Stimulated activated CD4-positive, alpha-beta T cell treated with anti-CD3 and anti-CD28 coated beads, Interleukin-15, amount 100 ng/mL, for 48 hours (primary cell): ENCODE measurements around the gene LRP3.
"Not testable (repeated sequence)": the region's sequence is repeated elsewhere in the genome, so short reads cannot be mapped to it uniquely, and the experiment has no call there.

Experiments
- DNase-seq, 2 donors: peaks; one replicate each; pipeline ENCODE4 v3.0.0-alpha.2; 2020; ENCODE audit warnings: low read depth in 2 of 2

The LRP3 gene

GRCh38 chr19:33216198-33216830 lies 22.2 kb downstream of the LRP3 start:
- no peak for DNase-seq

GRCh38 chr19:33217881-33218280 lies 23.8 kb downstream of the LRP3 start:
- no peak for DNase-seq

- DNase-seq = no peak
These were observed 25.2 kb downstream of the LRP3 start for GRCh38 chr19:33219261-33219815.

DNA sequence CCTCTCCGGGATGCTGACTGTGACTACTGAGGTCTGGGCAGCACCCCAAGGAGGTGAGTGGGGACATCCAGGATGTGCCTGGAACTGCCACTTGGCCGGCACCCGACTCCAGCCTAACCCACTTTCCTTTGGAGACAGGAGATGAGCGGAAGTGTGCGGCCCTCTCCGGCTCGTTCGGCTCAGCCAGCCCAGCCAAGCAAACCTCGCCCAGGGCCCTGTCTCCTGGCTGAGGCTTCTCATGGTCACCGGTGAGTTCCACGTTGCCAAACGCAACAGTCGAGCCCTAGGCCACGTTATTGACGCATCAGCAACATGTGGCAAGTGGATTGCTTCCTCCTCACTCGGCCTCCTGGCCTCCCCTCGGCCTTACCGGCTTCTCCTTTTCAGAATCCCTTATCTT lies 26.0 kb downstream of the LRP3 start:
- no peak for DNase-seq

DNA sequence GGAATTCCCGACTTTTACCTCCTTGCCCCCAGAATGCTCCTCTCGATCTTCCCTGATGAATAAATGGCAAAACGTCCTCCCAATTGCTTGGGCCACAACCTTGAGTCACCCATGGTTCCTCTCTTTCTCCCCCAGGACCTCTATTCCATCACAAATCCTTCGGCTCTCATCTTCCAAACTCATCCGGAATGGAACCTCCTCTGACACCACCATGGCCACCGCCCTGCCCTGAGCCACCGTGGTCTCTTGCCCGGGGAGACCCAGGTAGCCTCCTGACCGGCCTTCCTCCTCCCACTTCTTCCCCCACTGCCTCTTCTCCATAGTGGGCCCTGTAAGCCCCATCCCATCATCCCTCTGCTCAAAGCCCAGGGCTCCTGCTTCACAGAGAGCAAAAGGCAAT lies 26.6 kb downstream of the LRP3 start:
- DNase-seq = no peak

DNA sequence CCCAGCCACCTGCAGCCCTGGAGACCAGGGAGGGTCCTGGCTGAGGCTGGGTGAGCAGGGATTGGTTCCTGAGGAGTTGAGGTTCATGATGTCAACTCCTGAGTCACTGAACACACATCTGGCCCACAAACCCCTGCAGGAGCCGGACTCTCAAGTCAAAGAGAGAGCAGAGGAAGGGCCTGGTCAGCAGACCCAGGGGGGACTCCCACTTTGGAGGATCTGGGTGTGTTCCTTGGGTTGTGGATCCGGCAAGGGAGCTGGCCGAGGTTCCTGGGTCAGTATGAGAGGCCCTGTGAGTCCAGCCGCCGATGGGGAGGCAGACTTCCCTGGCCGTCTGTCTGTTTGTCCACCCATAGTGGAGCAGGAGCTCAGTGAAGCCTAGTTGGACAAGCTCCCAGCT lies 27.5 kb downstream of the LRP3 start:
- no peak for DNase-seq

- not testable (repeated sequence) for DNase-seq
These were observed 28.1 kb downstream of the LRP3 start for GRCh38 chr19:33222255-33222654.

DNA sequence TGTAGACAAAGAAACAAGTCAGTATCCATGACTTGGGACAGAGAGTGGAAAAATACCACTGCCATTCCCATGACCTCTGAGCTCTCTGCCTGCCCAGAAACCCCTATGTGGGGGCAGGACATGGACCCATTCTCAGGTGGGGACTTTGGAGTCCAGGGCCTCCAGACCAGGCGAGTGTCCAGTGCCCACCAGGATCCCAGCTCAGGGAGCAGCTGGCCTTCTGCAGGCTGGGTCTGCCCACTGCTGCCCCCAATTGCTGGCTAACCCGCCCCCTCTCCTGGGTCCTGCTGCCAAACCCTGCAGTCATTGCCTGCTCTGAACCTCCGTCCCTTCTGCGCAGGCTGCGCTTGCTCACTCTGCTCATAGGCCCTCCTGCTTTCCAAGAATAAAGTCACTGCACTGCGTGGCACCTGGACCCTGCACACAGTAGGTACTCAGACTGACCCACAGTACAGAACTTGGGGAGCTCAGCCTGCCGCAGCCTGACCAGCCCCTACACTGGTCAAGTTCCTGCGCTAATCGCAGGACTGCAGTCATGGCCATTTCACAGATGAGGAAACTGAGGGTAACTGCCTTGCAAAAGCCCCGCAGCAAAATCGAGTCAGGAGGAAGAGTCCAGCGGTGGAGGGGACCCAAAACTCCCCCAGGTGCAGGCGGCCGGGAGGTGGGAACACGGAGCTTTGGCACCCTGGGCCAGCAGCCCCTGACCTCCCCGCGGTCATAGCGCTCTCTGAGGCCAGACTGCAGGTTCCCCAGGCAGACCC lies 30.7 kb downstream of the LRP3 start:
- no peak for DNase-seq

- DNase-seq = no peak
These were observed 31.4 kb downstream of the LRP3 start, which contains the start of gene SLC7A10 for GRCh38 chr19:33225458-33225926. Gene SLC7A10, minus strand, starts transcription at chr19:33225850. Its CDS starts 147 bp downstream, at chr19:33225703.

GRCh38 chr19:33226550-33227241 lies 32.6 kb downstream of the LRP3 start:
- no peak for DNase-seq

GRCh38 chr19:33227242-33227650 lies 33.1 kb downstream of the LRP3 start:
- no peak for DNase-seq

- no peak for DNase-seq
These were observed 33.9 kb downstream of the LRP3 start for GRCh38 chr19:33227870-33228599.

DNA sequence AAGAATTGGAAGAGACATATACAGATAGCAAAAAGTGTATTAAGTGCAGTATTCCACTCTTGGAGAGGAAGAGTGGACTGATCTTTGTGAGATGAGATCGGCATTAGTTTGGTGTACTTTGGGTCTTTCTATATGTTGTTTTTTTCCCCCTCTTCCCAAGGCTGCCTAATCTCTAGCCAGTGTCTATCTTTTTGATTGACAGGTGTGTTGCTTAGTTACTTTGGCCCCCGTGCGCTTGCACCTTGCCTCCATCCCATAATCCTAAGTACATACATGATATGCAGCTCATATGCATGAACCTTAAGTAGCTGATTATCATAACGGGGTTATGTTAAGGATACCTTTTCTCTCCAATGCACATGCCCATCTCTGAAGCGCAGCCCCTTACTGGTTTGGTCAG lies 35.8 kb downstream of the LRP3 start:
- no peak for DNase-seq

- DNase-seq = no peak
These were observed 37.4 kb downstream of the LRP3 start for GRCh38 chr19:33231511-33231910.

- DNase-seq = no peak
These were observed 38.5 kb downstream of the LRP3 start for GRCh38 chr19:33232656-33233055.

DNA sequence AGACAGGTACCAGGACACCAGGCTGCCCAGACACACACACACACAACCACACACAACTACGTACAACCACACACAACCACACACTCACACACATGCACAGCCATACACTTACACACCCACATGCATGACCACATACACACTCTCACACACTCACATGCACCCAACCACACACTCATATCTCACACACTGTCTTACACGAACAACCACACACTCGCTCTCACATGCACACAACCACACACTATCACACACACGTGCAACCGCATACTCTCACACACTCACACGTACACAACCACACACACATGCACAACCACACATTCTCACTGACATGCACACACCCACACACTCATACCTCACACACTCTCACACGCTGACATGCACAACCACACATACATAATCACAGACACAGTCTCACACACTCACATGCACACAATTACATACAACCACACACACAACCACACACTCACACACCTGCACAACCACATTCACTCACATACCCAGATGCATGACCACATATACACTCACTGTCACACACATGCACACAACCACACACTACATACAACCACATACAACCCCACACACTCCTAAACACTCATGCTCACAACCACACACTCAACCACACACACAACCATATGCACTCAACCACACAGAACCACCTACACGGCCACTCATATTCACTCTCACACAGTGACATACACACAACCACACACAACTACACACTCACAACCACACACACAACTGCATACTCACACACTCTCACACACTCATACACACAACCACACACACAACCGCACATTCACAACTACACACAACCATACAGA lies 39.1 kb downstream of the LRP3 start:
- no peak for DNase-seq

DNA sequence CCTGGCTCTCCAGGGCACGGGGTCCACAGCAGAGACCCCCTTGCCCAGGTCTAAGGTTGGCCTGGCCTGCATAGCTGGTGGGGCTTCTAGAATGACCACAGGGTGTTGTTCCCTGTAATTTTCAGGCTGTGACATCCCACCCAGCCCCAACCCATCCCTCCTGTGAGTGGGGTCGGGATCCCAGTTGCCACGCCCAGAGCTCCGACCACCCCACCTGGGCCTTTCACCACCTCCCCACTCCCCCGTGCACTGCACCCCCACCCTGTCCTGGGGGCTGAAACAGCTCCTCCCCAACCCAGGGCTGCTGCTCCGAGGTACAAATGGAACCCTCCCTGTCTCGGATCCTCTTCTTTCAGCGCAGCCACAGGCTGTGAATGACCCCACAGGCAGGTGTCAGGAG lies 40.0 kb downstream of the LRP3 start:
- no peak for DNase-seq

GRCh38 chr19:33234736-33235135 lies 40.6 kb downstream of the LRP3 start:
- no peak for DNase-seq

DNA sequence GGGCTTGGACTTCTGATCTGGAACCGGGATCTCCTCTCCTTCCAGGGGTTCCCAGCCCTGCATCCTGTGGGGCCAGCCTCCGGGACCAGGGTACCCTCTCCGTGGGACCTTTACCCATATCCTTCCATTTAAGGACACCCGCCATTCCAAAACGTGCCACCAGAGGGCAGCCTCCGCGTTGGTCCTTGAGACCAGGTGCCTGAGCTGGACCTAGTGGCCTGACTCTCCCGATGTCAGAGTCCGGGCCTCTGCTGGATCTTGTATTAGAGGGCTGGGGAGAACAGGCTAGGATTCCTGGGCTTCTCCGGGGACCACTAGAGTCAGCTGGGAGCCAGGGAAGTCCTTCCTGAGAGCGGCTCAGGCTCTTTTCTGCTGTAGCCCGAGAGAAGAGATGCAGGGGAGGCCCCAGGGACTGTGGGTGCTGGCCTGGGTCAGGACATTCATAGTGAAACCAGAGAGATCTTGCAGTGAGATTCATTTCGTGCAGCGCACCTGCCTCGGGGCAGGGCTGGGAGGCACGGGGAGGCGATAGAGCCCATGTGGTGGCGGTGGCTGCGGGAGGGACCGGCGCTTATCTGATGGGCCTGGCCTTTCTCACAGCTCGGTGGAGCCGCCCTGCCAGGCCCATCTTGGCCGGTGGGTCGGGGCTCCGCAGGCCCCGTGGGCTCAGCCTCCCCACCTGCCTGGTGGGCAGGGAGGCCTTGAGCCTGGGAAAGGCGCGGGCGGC lies 41.3 kb downstream of the LRP3 start:
- peak; percentile 43 to 66 for DNase-seq

DNA sequence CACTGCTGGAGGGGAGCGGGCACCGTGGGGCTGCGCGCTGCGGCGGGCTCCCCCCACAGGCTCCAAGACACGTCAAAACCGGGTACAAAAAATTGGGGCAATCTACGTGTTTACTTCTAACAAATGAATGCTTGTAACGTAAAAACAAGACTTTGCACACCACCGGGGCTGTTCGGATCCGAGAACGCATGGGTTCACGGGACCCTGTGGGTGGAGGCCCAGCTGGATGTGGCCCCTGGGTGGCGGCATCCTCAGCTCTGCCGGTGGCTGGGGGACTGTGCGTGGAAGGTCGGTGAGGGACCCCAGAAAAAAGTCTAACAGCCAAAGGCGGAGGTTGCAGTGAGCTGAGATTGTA lies 41.8 kb downstream of the LRP3 start:
- no peak for DNase-seq
